HEK293T (cell line): ENCODE measurements around the gene E2F1.

Experiments
- CTCF ChIA-PET: fragments of 350-600 bp; formaldehyde crosslinking; extraction: SDS; loops from one replicate; lab custom pipeline; 2021; ENCODE audit warnings: antibody characterized with exemption, inconsistent platforms; lab: Yijun Ruan, JAX
- POLR2A ChIA-PET: fragments of 350-600 bp; formaldehyde crosslinking; extraction: SDS; loops from one replicate; lab custom pipeline; 2020; ENCODE audit warnings: antibody characterized with exemption, inconsistent platforms; lab: Yijun Ruan, JAX
- DNase-seq: peaks from one replicate; pipeline ENCODE4 v3.0.0; 2012; ENCODE audit warnings: mixed read lengths; ENCODE audit errors: extremely low spot score
- ARNT ChIP-seq: fragments of 450-650 bp; IDR thresholded peaks from 2 replicates; pipeline ENCODE4 v1.6.1; 2017; ENCODE audit warnings: mild to moderate bottlenecking
- BHLHE40 ChIP-seq: fragments of 450-650 bp; IDR thresholded peaks from 2 replicates; pipeline ENCODE4 v1.6.1; 2016; ENCODE audit warnings: mild to moderate bottlenecking, moderate library complexity, borderline replicate concordance
- CTBP1 ChIP-seq: fragments of 450-650 bp; IDR thresholded peaks from 2 replicates; pipeline ENCODE4 v1.6.1; 2016; ENCODE audit warnings: borderline replicate concordance
- ELF4 ChIP-seq: fragments of 450-650 bp; IDR thresholded peaks from 2 replicates; pipeline ENCODE4 v1.6.1; 2017; ENCODE audit warnings: antibody characterized with exemption
- FOXA1 ChIP-seq: fragments of 450-650 bp; IDR thresholded peaks from 2 replicates; pipeline ENCODE4 v1.6.1; 2016; ENCODE audit warnings: mild to moderate bottlenecking
- FOXK2 ChIP-seq: fragments of 450-650 bp; IDR thresholded peaks from 2 replicates; pipeline ENCODE4 v1.6.1; 2016; ENCODE audit warnings: mild to moderate bottlenecking
- FOXM1 ChIP-seq: fragments of 450-650 bp; IDR thresholded peaks from 2 replicates; pipeline ENCODE4 v1.6.1; 2017; ENCODE audit warnings: mild to moderate bottlenecking, borderline replicate concordance
- HDGF ChIP-seq: fragments of 450-650 bp; IDR thresholded peaks from 2 replicates; pipeline ENCODE4 v1.6.1; 2017; ENCODE audit warnings: antibody characterized with exemption, borderline replicate concordance
- L3MBTL2 ChIP-seq: fragments of 450-650 bp; conservative IDR thresholded peaks from 2 replicates; pipeline ENCODE4 v1.6.1; 2016; ENCODE audit warnings: mild to moderate bottlenecking
- LEF1 ChIP-seq: fragments of 450-650 bp; IDR thresholded peaks from 2 replicates; pipeline ENCODE4 v1.6.1; 2017; ENCODE audit warnings: mild to moderate bottlenecking, borderline replicate concordance
- NFRKB ChIP-seq: fragments of 450-650 bp; IDR thresholded peaks from 2 replicates; pipeline ENCODE4 v1.6.1; 2016; ENCODE audit warnings: mild to moderate bottlenecking, moderate library complexity
- PKNOX1 ChIP-seq: fragments of 450-650 bp; IDR thresholded peaks from 2 replicates; pipeline ENCODE4 v1.6.1; 2016
- SP1 ChIP-seq: fragments of 450-650 bp; IDR thresholded peaks from 2 replicates; pipeline ENCODE4 v1.6.1; 2017
- SUZ12 ChIP-seq: fragments of 450-650 bp; IDR thresholded peaks from 2 replicates; pipeline ENCODE4 v1.6.1; 2016; ENCODE audit warnings: mild to moderate bottlenecking
- TARDBP ChIP-seq: fragments of 450-650 bp; IDR thresholded peaks from 2 replicates; pipeline ENCODE4 v1.6.1; 2016
- ZNF384 ChIP-seq: fragments of 450-650 bp; IDR thresholded peaks from 2 replicates; pipeline ENCODE4 v1.6.1; 2016

The E2F1 gene

GRCh38 chr20:33676121-33676520 lies 10.1 kb downstream of the E2F1 start:
- ChIA-PET POLR2A (interaction anchor here (1.4 to 2.4 kb wide), 3 partner anchors 9 to 28 kb away, joined by 4 to 20 read pairs (median 13); no protein-coding TSS in a partner anchor), CTCF (no interaction called here)
- TF ChIP-seq PKNOX1 (no peak), CTBP1 (no peak), ZNF384 (no peak), LEF1 (no peak), TARDBP (no peak), SP1 (no peak), FOXM1 (no peak), HDGF (no peak), FOXK2 (no peak), ARNT (no peak), BHLHE40 (no peak), SUZ12 (no peak), ELF4 (no peak), NFRKB (no peak), L3MBTL2 (no peak), FOXA1 (no peak)
- DNase-seq, result no peak

- DNase-seq, result no peak
- no peak for TF ChIP-seq BHLHE40
- TF ChIP-seq PKNOX1, result no peak
- no peak for TF ChIP-seq SUZ12
- no peak for TF ChIP-seq HDGF
- no peak for TF ChIP-seq ELF4
- TF ChIP-seq CTBP1, result no peak
- no peak for TF ChIP-seq ARNT
- no peak for TF ChIP-seq FOXM1
- no peak for TF ChIP-seq NFRKB
- TF ChIP-seq ZNF384, result no peak
- no peak for TF ChIP-seq FOXA1
- no peak for TF ChIP-seq TARDBP
- no peak for TF ChIP-seq LEF1
- TF ChIP-seq FOXK2, result no peak
- TF ChIP-seq L3MBTL2, result no peak
- POLR2A ChIA-PET, result interaction anchor here (0.9 to 2.4 kb wide), 5 partner anchors 9 to 274 kb away, joined by 3 to 20 read pairs (median 4); partner anchors contain the start of genes CDK5RAP1 and PXMP4
- CTCF ChIA-PET, result interaction anchor here (0.6 kb wide), 1 partner anchor 807 kb away, joined by 3 read pairs; no protein-coding TSS in a partner anchor
Measured at GRCh38 chr20:33675136-33675959, 10.8 kb downstream of the E2F1 start.

- peak; percentile 90 for DNase-seq
- ChIA-PET CTCF (interaction anchor here (0.6 kb wide), 1 partner anchor 806 kb away, joined by 3 read pairs; no protein-coding TSS in a partner anchor), POLR2A (interaction anchor here (0.9 to 2.4 kb wide), 6 partner anchors 10 to 273 kb away, joined by 3 to 20 read pairs (median 4); partner anchors contain the start of genes CDK5RAP1, E2F1 and PXMP4)
- TF ChIP-seq CTBP1 (no peak), ARNT (no peak), FOXA1 (no peak)
Measured at GRCh38 chr20:33674294-33675135, 11.7 kb downstream of the E2F1 start, which contains the start of gene NECAB3. TSS of gene NECAB3 (minus strand) at chr20:33674428. CDS start at chr20:33674352, 76 bp downstream.

GRCh38 chr20:33673410-33674293 lies 12.5 kb downstream of the E2F1 start:
- CTCF ChIA-PET, result no interaction called here
- TF ChIP-seq ELF4 (no peak), NFRKB (no peak), L3MBTL2 (no peak), LEF1 (no peak), TARDBP (no peak), ARNT (no peak), FOXM1 (no peak), FOXA1 (no peak), SP1 (no peak), FOXK2 (no peak)
- POLR2A ChIA-PET, result interaction anchor here (0.8 to 2.4 kb wide), 4 partner anchors 10 to 13 kb away, joined by 3 to 20 read pairs (median 6); partner anchors contain the start of gene E2F1
- DNase-seq, result no peak

- POLR2A ChIA-PET, result interaction anchor here (0.8 to 2.1 kb wide), 2 partner anchors 9 to 12 kb away, joined by 3 to 8 read pairs; no protein-coding TSS in a partner anchor
- no peak for DNase-seq
- CTCF ChIA-PET, result no interaction called here
- TF ChIP-seq FOXK2, result no peak
- no peak for TF ChIP-seq SUZ12
- TF ChIP-seq L3MBTL2, result no peak
- no peak for TF ChIP-seq ARNT
- no peak for TF ChIP-seq NFRKB
- no peak for TF ChIP-seq SP1
- TF ChIP-seq PKNOX1, result no peak
- TF ChIP-seq LEF1, result no peak
- TF ChIP-seq BHLHE40, result no peak
- TF ChIP-seq ZNF384, result no peak
- TF ChIP-seq ELF4, result no peak
- TF ChIP-seq CTBP1, result no peak
- no peak for TF ChIP-seq TARDBP
- no peak for TF ChIP-seq FOXA1
- no peak for TF ChIP-seq FOXM1
- no peak for TF ChIP-seq HDGF
Measured at GRCh38 chr20:33673114-33673409, 13.1 kb downstream of the E2F1 start.
